ENCODE data around the gene SETD2. TPM values are rescaled to one million over a fixed set of nuclear protein-coding genes. Genes with fewer than 3 reads are reported as not detected.

SETD2 gene
- total and polyA plus RNA-seq, 2 of the 8 experiments (the other 6 are each of a cell fraction or from before 2014, with no cell fraction given) = 15.7 to 46.3 TPM

- Histone ChIP-seq H3K79me1 (ENCODE audit: low read depth, low read length) (peaks cover 29% of the 10 kb centered on the region), H3K23ac (ENCODE audit: insufficient read length) (no peak overlapping the region), H2BK12ac (ENCODE audit: low read depth, low read length) (no peak overlapping the region), H2BK120ac (replicated peaks; ENCODE audit: low read depth, low read length) (no peak overlapping the region), H3K56ac (replicated peaks; ENCODE audit: insufficient read length, low read depth, low read length) (no peak overlapping the region), H3K9ac (replicated peaks in 1 of 4; ENCODE audit: extremely low read depth in 1 of 4, low read depth in 3 of 4, low read length in 3 of 4) (no peak overlapping the region), H3K18ac (ENCODE audit: extremely low read depth, low read length) (no peak overlapping the region), H2BK15ac (ENCODE audit: low read length) (no peak overlapping the region), H3K36me3 (ENCODE audit: control insufficient read depth in 2 of 4, insufficient read depth in 4 of 4, low read length in 3 of 4) (peaks cover 0 to 7% (median 1%) of the 10 kb centered on the region in 4 experiments; a peak in 4 of 8 replicates), H3K4ac (replicated peaks; ENCODE audit: insufficient read length, low read depth, low read length) (no peak overlapping the region), H3K4me1 (replicated peaks in 1 of 4; ENCODE audit: control insufficient read depth in 3 of 4, insufficient read depth in 4 of 4, low read length in 3 of 4) (0 out of 7 replicates have a peak, but pooled peaks cover 0 to 2% (median 0%) of the 10 kb centered on the region in 4 experiments), H2BK5ac (ENCODE audit: low read depth, low read length) (no peak overlapping the region), H3K4me3 (ENCODE audit: extremely low read depth in 1 of 4, insufficient read depth in 2 of 4, low read depth in 3 of 4, low read length in 4 of 4) (no peak overlapping the region), H3K27me3 (replicated peaks in 1 of 4; ENCODE audit: control insufficient read depth in 3 of 4, extremely low read depth in 1 of 4, insufficient read depth in 3 of 4, low read length in 3 of 4) (no peaks in the 10 kb centered on the region), H3K23me2 (ENCODE audit: low read depth, low read length) (no peaks in the 10 kb centered on the region; the same call in 1 of the 2 replicates), H3K27ac (ENCODE audit: low read depth, low read length) (no peak overlapping the region), H2AFZ (ENCODE audit: low read length) (no peak overlapping the region), H4K5ac (ENCODE audit: insufficient read length, low read depth, low read length) (no peak overlapping the region), H3K14ac (ENCODE audit: insufficient read length) (no peak overlapping the region), H4K91ac (replicated peaks; ENCODE audit: insufficient read length, low read length) (no peak overlapping the region), H2AK5ac (ENCODE audit: low read depth, low read length) (no peak overlapping the region), H3K4me2 (ENCODE audit: insufficient read depth in 1 of 2, low read depth in 2 of 2, low read length in 2 of 2) (no peak overlapping the region), H4K8ac (ENCODE audit: extremely low read depth, insufficient read depth, low read length) (no peak overlapping the region), H3K79me2 (ENCODE audit: control insufficient read depth in 1 of 2, insufficient read depth in 2 of 2, low read length in 2 of 2) (peaks cover 65 to 96% of the 10 kb centered on the region in 2 experiments), H4K20me1 (replicated peaks in 1 of 2; ENCODE audit: control insufficient read depth in 1 of 2, insufficient read depth in 2 of 2, low read length in 2 of 2) (peaks cover 30 to 45% of the 10 kb centered on the region in 2 experiments), H3K9me3 (ENCODE audit: insufficient read depth in 2 of 2, low read depth in 1 of 2, low read length in 1 of 2) (no peaks in the 10 kb centered on the region), H2BK20ac (ENCODE audit: low read length) (no peak overlapping the region)
- no peak for FAIRE-seq
- no peak for DNase-seq (ENCODE audit: low read depth in 1 of 2, low spot score in 2 of 2)
- 93% methylated on average over 6 of the region's 6 CpGs; no CpG with 5 or more reads in 1 of the 2 experiments for WGBS, 2 experiments (ENCODE audit: extremely low coverage in 1 of 2, insufficient coverage in 1 of 2, insufficient read length in 1 of 2, insufficient replicate concordance in 2 of 2, low coverage in 1 of 2, low lambda C conversion rate in 2 of 2, missing lambda C conversion rate in 1 of 2)
- CTCF ChIA-PET (ENCODE audit: partially characterized antibody) = interaction anchor here (0.9 kb wide), 1 partner anchor 51 kb away, joined by 3 read pairs; no protein-coding TSS in a partner anchor
- POLR2A ChIA-PET (ENCODE audit: partially characterized antibody) = interaction anchor here (1.0 kb wide), 1 partner anchor 8 kb away, joined by 3 read pairs; the partner anchor contains the start of gene NBEAL2
- no peak for TF ChIP-seq KDM1A (IDR thresholded peaks at IDR 0.05; ENCODE audit: borderline replicate concordance, low read length)
- no peak for TF ChIP-seq BCL11A (IDR thresholded peaks at IDR 0.05; ENCODE audit: low read depth in 2 of 2, low read length in 2 of 2)
- no peak for TF ChIP-seq TBP (IDR thresholded peaks at IDR 0.05; ENCODE audit: low read depth, low read length)
- TF ChIP-seq CHD2 (IDR thresholded peaks at IDR 0.05; ENCODE audit: low read length) = no peak
- no peak for TF ChIP-seq TCF12 (IDR thresholded peaks at IDR 0.05; ENCODE audit: low read depth, low read length)
- no peak for TF ChIP-seq GABPA (IDR thresholded peaks at IDR 0.05; ENCODE audit: borderline replicate concordance, insufficient read depth, low read length)
- no peak for TF ChIP-seq KDM4A (IDR thresholded peaks at IDR 0.05; ENCODE audit: low read depth, low read length, severe bottlenecking)
- no peak for TF ChIP-seq SIN3A (conservative IDR thresholded peaks at IDR 0.05 in 1 of 2, IDR thresholded peaks at IDR 0.05 in 1 of 2; ENCODE audit: low read depth in 1 of 2, low read length in 2 of 2)
- no peak for TF ChIP-seq SUZ12 (IDR thresholded peaks at IDR 0.05; ENCODE audit: low read length)
- TF ChIP-seq POLR2A (IDR thresholded peaks at IDR 0.05; ENCODE audit: control extremely low read depth in 1 of 2, low read depth in 2 of 2, low read length in 2 of 2) = no peak
- TF ChIP-seq TAF7 (optimal IDR thresholded peaks at IDR 0.05; ENCODE audit: borderline replicate concordance, low read depth, low read length) = no peak
- TF ChIP-seq YY1 (IDR thresholded peaks at IDR 0.05; ENCODE audit: low read depth, low read length) = no peak
- no peak for TF ChIP-seq POLR2AphosphoS5 (IDR thresholded peaks at IDR 0.05; ENCODE audit: low read depth, low read length)
- no peak for TF ChIP-seq TEAD4 (IDR thresholded peaks at IDR 0.05; ENCODE audit: low read depth, low read length)
- no peak for TF ChIP-seq MAFK (IDR thresholded peaks at IDR 0.05; ENCODE audit: low read depth, low read length)
Measured at GRCh38 chr3:46971151-46971550, 192.8 kb downstream of the SETD2 start.

Measured in H1 (cell line).